ENCODE measurements around the gene FCHSD2.
"Not testable (repeated sequence)": the region's sequence is repeated elsewhere in the genome, so short reads cannot be mapped to it uniquely, and the experiment has no call there.

Gene FCHSD2

GRCh38 chr11:72813740-72814285 lies 328.3 kb downstream of the FCHSD2 start:
- DNase-seq, result peak; percentile 82

- peak; percentile 39 for DNase-seq
Observed at GRCh38 chr11:72812967-72813739, 329.0 kb downstream of the FCHSD2 start.

- DNase-seq, result peak; percentile 64
Observed at GRCh38 chr11:72812604-72812966, 329.5 kb downstream of the FCHSD2 start.

GRCh38 chr11:72811686-72812085 lies 330.4 kb downstream of the FCHSD2 start:
- DNase-seq, result not testable (repeated sequence)

GRCh38 chr11:72808331-72808798 lies 333.8 kb downstream of the FCHSD2 start:
- DNase-seq, result no peak

GRCh38 chr11:72807792-72808191 lies 334.3 kb downstream of the FCHSD2 start:
- no peak for DNase-seq

- no peak for DNase-seq
Observed at GRCh38 chr11:72807021-72807693, 335.0 kb downstream of the FCHSD2 start.

- DNase-seq, result not testable (repeated sequence)
Observed at GRCh38 chr11:72806378-72806777, 335.7 kb downstream of the FCHSD2 start.

GRCh38 chr11:72805216-72805615 lies 336.9 kb downstream of the FCHSD2 start:
- DNase-seq, result no peak

- no peak for DNase-seq
Observed at GRCh38 chr11:72802822-72803221, 339.3 kb downstream of the FCHSD2 start.

- no peak for DNase-seq
Observed at GRCh38 chr11:72799441-72799840, 342.7 kb downstream of the FCHSD2 start.

- DNase-seq, result no peak
Observed at GRCh38 chr11:72798361-72798760, 343.8 kb downstream of the FCHSD2 start.

GRCh38 chr11:72793425-72794367 lies 348.4 kb downstream of the FCHSD2 start, which contains the start of gene STARD10:
Gene STARD10, minus strand, starts transcription at chr11:72794047. Its CDS starts 12,866 bp downstream, at chr11:72781181.
- DNase-seq, result peak; percentile 95

- DNase-seq, result no peak
Observed at GRCh38 chr11:72793076-72793424, 349.1 kb downstream of the FCHSD2 start.

- no peak for DNase-seq
Observed at GRCh38 chr11:72792437-72793021, 349.6 kb downstream of the FCHSD2 start.

GRCh38 chr11:72791228-72791627 lies 350.9 kb downstream of the FCHSD2 start:
- DNase-seq, result not testable (repeated sequence)

GRCh38 chr11:72789493-72790131 lies 352.5 kb downstream of the FCHSD2 start:
- no peak for DNase-seq

- no peak for DNase-seq
Observed at GRCh38 chr11:72788241-72788640, 353.9 kb downstream of the FCHSD2 start.

GRCh38 chr11:72787216-72788104 lies 354.7 kb downstream of the FCHSD2 start:
- peak; percentile 53 for DNase-seq
